Activated naive CD4-positive, alpha-beta T cell treated with anti-CD3 and anti-CD28 coated beads, Interleukin-2, amount 50 U/mL, for 16 hours (primary cell): Measurements from ENCODE around the gene PRRX1.

ENCODE experiments used
- DNase-seq: peaks from one replicate; pipeline ENCODE4 v3.0.0-alpha.2; 2020

Gene PRRX1

GRCh38 chr1:170692866-170693575, 29.1 kb downstream of the PRRX1 start:
- DNase-seq: no peak

- DNase-seq: no peak
Measured at GRCh38 chr1:170694172-170694926, 30.4 kb downstream of the PRRX1 start.

GRCh38 chr1:170695955-170696590, 32.1 kb downstream of the PRRX1 start:
- DNase-seq: no peak

- DNase-seq: no peak
Measured at GRCh38 chr1:170696591-170697290, 32.8 kb downstream of the PRRX1 start.

- DNase-seq: no peak
Measured at GRCh38 chr1:170697316-170697715, 33.4 kb downstream of the PRRX1 start.

- DNase-seq: no peak
Measured at GRCh38 chr1:170698301-170699275, 34.7 kb downstream of the PRRX1 start.

- no peak for DNase-seq
Measured at GRCh38 chr1:170699696-170700095, 35.8 kb downstream of the PRRX1 start.

GRCh38 chr1:170700842-170701615, 37.1 kb downstream of the PRRX1 start:
- no peak for DNase-seq

- DNase-seq: no peak
Measured at GRCh38 chr1:170701962-170702361, 38.0 kb downstream of the PRRX1 start.

GRCh38 chr1:170703591-170703990, 39.7 kb downstream of the PRRX1 start:
- DNase-seq: no peak

- no peak for DNase-seq
Measured at GRCh38 chr1:170704256-170704655, 40.3 kb downstream of the PRRX1 start.

GRCh38 chr1:170705981-170706380, 42.0 kb downstream of the PRRX1 start:
- DNase-seq: no peak

GRCh38 chr1:170707117-170707516, 43.2 kb downstream of the PRRX1 start:
- no peak for DNase-seq

GRCh38 chr1:170707959-170708655, 44.2 kb downstream of the PRRX1 start:
- DNase-seq: no peak

GRCh38 chr1:170711682-170712081, 47.8 kb downstream of the PRRX1 start:
- no peak for DNase-seq

- DNase-seq: no peak
Measured at GRCh38 chr1:170714163-170714562, 50.2 kb downstream of the PRRX1 start.

GRCh38 chr1:170714938-170715337, 51.0 kb downstream of the PRRX1 start:
- DNase-seq: no peak

- no peak for DNase-seq
Measured at GRCh38 chr1:170716835-170717429, 53.0 kb downstream of the PRRX1 start.

GRCh38 chr1:170720661-170721060, 56.7 kb downstream of the PRRX1 start:
- no peak for DNase-seq

- DNase-seq: no peak
Measured at GRCh38 chr1:170721621-170722020, 57.7 kb downstream of the PRRX1 start.
